PC-3 (cell line): ENCODE measurements around the gene GMDS. TPM values are rescaled to one million over a fixed set of nuclear protein-coding genes. Genes with fewer than 3 reads are reported as not detected.

Experiments
- ATAC-seq: fragments of 200-7000 bp; cut with Tn5 transposase; 2 replicates; pipeline ENCODE4 v1.9.1; 2020; ENCODE audit warnings: mild to moderate bottlenecking, moderate library complexity
- BruUV-seq: library from RNA; stranded (reverse); fragments of 400-500 nt; replicated peaks from 2 replicates; lab custom pipeline; 2021; lab: Mats Ljungman, UMichigan
- CTCF ChIA-PET: fragments of 300-600 bp; sonication (Branson Sonifier 250); formaldehyde crosslinking; loops from one replicate; lab custom pipeline; 2022; ENCODE audit warnings: antibody characterized with exemption; lab: Charles Lee
- POLR2A ChIA-PET: fragments of 300-600 bp; sonication (Branson Sonifier 250); formaldehyde crosslinking; loops from one replicate; lab custom pipeline; 2022; ENCODE audit warnings: antibody characterized with exemption; ENCODE audit not compliant: unreplicated experiment; lab: Charles Lee
- DNase-seq: peaks from one replicate; pipeline ENCODE4 v3.0.0-alpha.2; 2015
- H2AFZ ChIP-seq: fragments of 300-600 bp; sonication (generic); 2 replicates; pipeline ENCODE4 v1.6.0; 2016; ENCODE audit warnings: antibody characterized with exemption, low read length
- H3F3A ChIP-seq: fragments of 300-600 bp; sonication (generic); one replicate; pipeline ENCODE4 v1.6.0; 2017; ENCODE audit warnings: antibody characterized with exemption, low read length, control low read depth, mild to moderate bottlenecking; ENCODE audit not compliant: unreplicated experiment
- H3K27ac ChIP-seq: fragments of 300-600 bp; sonication (generic); 2 replicates; pipeline ENCODE4 v1.5.1; 2016; ENCODE audit warnings: mild to moderate bottlenecking, low read length
- H3K27me3 ChIP-seq: fragments of 300-600 bp; sonication (generic); 2 replicates; pipeline ENCODE4 v1.6.1; 2016; ENCODE audit warnings: low read length, mixed read lengths
- H3K36me3 ChIP-seq: fragments of 300-600 bp; sonication (generic); 2 replicates; pipeline ENCODE4 v1.6.1; 2016; ENCODE audit warnings: low read depth, mixed run types, low read length, mixed read lengths
- H3K4me1 ChIP-seq: fragments of 300-600 bp; sonication (generic); 2 replicates; pipeline ENCODE4 v1.5.1; 2016; ENCODE audit warnings: low read length; ENCODE audit not compliant: insufficient read depth
- H3K4me2 ChIP-seq: fragments of 300-600 bp; sonication (generic); 2 replicates; pipeline ENCODE4 v1.6.0; 2016; ENCODE audit warnings: low read length
- H3K4me3 ChIP-seq: fragments of 300-600 bp; sonication (generic); 2 replicates; pipeline ENCODE4 v1.5.1; 2016; ENCODE audit warnings: mild to moderate bottlenecking, low read length, mixed read lengths
- H3K79me2 ChIP-seq: fragments of 300-600 bp; sonication (generic); 2 replicates; pipeline ENCODE4 v1.6.1; 2017; ENCODE audit warnings: low read length, mixed read lengths
- H3K9ac ChIP-seq: fragments of 300-600 bp; sonication (generic); 2 replicates; pipeline ENCODE4 v1.6.0; 2016; ENCODE audit warnings: mild to moderate bottlenecking, low read length
- H3K9me2 ChIP-seq: fragments of 300-600 bp; sonication (generic); replicated peaks from 2 replicates; pipeline ENCODE4 v1.6.1; 2016; ENCODE audit warnings: mixed run types, low read length, mixed read lengths
- H3K9me3 ChIP-seq: fragments of 300-600 bp; sonication (generic); 2 replicates; pipeline ENCODE4 v1.6.1; 2016; ENCODE audit warnings: low read length, mixed read lengths
- H4K20me1 ChIP-seq: fragments of 300-600 bp; sonication (generic); 2 replicates; pipeline ENCODE4 v1.6.1; 2016; ENCODE audit warnings: low read length, mixed read lengths
- CTCF ChIP-seq: fragments of 300-600 bp; sonication (generic); conservative IDR thresholded peaks from 2 replicates; pipeline ENCODE4 v1.5.1; 2017; ENCODE audit warnings: antibody characterized with exemption, low read depth, mild to moderate bottlenecking, low read length
- EZH2 ChIP-seq: fragments of 300-600 bp; sonication (generic); IDR thresholded peaks from one replicate; pipeline ENCODE4 v1.6.1; 2017; ENCODE audit warnings: antibody characterized with exemption, mild to moderate bottlenecking, low read length; ENCODE audit not compliant: unreplicated experiment
- EZH2phosphoT487 ChIP-seq: fragments of 300-600 bp; sonication (generic); IDR thresholded peaks from 2 replicates; pipeline ENCODE4 v1.6.1; 2018; ENCODE audit warnings: mild to moderate bottlenecking, antibody characterized with exemption, low read length, borderline replicate concordance
- intact Hi-C: fragments of 100-400 bp; cut with micrococcal nuclease; formaldehyde crosslinking; loops from 2 replicates; pipeline ENCODE4 v1.9.0; 2023
- total RNA-seq: library from RNA; depleted of rRNA; stranded (reverse); fragments of >200 nt; gene quantifications from 2 replicates; pipeline ENCODE4 v1.2.3, GENCODE V29; 2014

Gene GMDS
- total RNA-seq, 1 experiment from 2014 or later = 18.3 TPM

- H3K4me1 ChIP-seq = peaks cover 19% of the 10 kb centered on the region
- BruUV-seq = no TSS peak
These were observed 52.4 kb downstream of the GMDS start for GRCh38 chr6:2192976-2193375.

GRCh38 chr6:2191390-2191740, 54.0 kb downstream of the GMDS start:
- no peaks in the 10 kb centered on the region for H3F3A ChIP-seq
- TF ChIP-seq CTCF (no peak), EZH2phosphoT487 (no peak), EZH2 (no peak)
- no peak overlapping the region for H2AFZ ChIP-seq
- BruUV-seq = no TSS peak
- intact Hi-C loops = loop anchor here (10.0 kb wide), 1 partner anchor 503 kb away; no protein-coding TSS in a partner anchor
- ATAC-seq = no peak
- ChIA-PET POLR2A (no interaction called here), CTCF (no interaction called here)
- H3K4me1 ChIP-seq = peaks cover 3% of the 10 kb centered on the region
- 0 out of 2 replicates have a peak, but pooled peaks cover 3% of the 10 kb centered on the region for H3K79me2 ChIP-seq
- no peak overlapping the region for H3K4me3 ChIP-seq
- H3K36me3 ChIP-seq = no peaks in the 10 kb centered on the region
- no peak overlapping the region for H3K4me2 ChIP-seq
- H3K9me2 ChIP-seq = no peaks in the 10 kb centered on the region
- no peak for DNase-seq
- H4K20me1 ChIP-seq = no peaks in the 10 kb centered on the region
- no peaks in the 10 kb centered on the region for H3K9me3 ChIP-seq
- no peak overlapping the region for H3K9ac ChIP-seq
- H3K27ac ChIP-seq = no peak overlapping the region
- no peaks in the 10 kb centered on the region for H3K27me3 ChIP-seq

More at GRCh38 chr6:2192976-2193375, 52.4 kb downstream of the GMDS start:
- DNase-seq (no peak), ATAC-seq (no peak)
- Histone ChIP-seq H2AFZ (no peak overlapping the region), H3K4me3 (no peak overlapping the region), H3K4me2 (no peak overlapping the region), H3K9ac (no peak overlapping the region), H3K79me2 (peaks cover 3% of the 10 kb centered on the region; the same call in 1 of the 2 replicates), H3F3A (no peaks in the 10 kb centered on the region), H3K9me3 (no peaks in the 10 kb centered on the region), H3K27ac (no peak overlapping the region), H3K36me3 (no peaks in the 10 kb centered on the region), H4K20me1 (peaks cover 4% of the 10 kb centered on the region; the same call in 1 of the 2 replicates), H3K27me3 (no peaks in the 10 kb centered on the region), H3K9me2 (no peaks in the 10 kb centered on the region)
- ChIA-PET CTCF (interaction anchor here (0.6 kb wide), 1 partner anchor 257 kb away, joined by 3 read pairs; no protein-coding TSS in a partner anchor), POLR2A (no interaction called here)
- intact Hi-C loops = loop anchor here (10.0 kb wide), 1 partner anchor 502 kb away; no protein-coding TSS in a partner anchor
- no peak for TF ChIP-seq EZH2

- Histone ChIP-seq H3F3A (no peaks in the 10 kb centered on the region), H3K9me2 (no peaks in the 10 kb centered on the region), H3K27ac (no peak overlapping the region), H3K79me2 (0 out of 2 replicates have a peak, but pooled peaks cover 3% of the 10 kb centered on the region), H4K20me1 (no peaks in the 10 kb centered on the region), H3K4me1 (no peaks in the 10 kb centered on the region), H3K27me3 (no peaks in the 10 kb centered on the region), H3K9me3 (no peaks in the 10 kb centered on the region), H3K4me2 (no peak overlapping the region), H3K9ac (no peak overlapping the region), H3K36me3 (no peaks in the 10 kb centered on the region), H3K4me3 (no peak overlapping the region), H2AFZ (no peak overlapping the region)
- POLR2A ChIA-PET = no interaction called here
- intact Hi-C loops = loop anchor here (10.0 kb wide), 1 partner anchor 504 kb away; no protein-coding TSS in a partner anchor
- DNase-seq (no peak), ATAC-seq (no peak)
- no TSS peak for BruUV-seq
- TF ChIP-seq EZH2 = no peak
- no peak for TF ChIP-seq CTCF
- no peak for TF ChIP-seq EZH2phosphoT487
- CTCF ChIA-PET = no interaction called here
These were observed 54.6 kb downstream of the GMDS start for GRCh38 chr6:2190661-2191389.
